GM19324 (cell line): ENCODE results near the gene PCDH12.
A peak's percentile ranks its signal among the peaks of the same experiment; 100 is the strongest.

Source experiments
- ATAC-seq: cut with Tn5 transposase; IDR thresholded peaks from one replicate; pipeline ENCODE4 v1.9.1; 2021; ENCODE audit warnings: mild to moderate bottlenecking, moderate library complexity; ENCODE audit not compliant: unreplicated experiment, low FRiP score

PCDH12 gene

DNA sequence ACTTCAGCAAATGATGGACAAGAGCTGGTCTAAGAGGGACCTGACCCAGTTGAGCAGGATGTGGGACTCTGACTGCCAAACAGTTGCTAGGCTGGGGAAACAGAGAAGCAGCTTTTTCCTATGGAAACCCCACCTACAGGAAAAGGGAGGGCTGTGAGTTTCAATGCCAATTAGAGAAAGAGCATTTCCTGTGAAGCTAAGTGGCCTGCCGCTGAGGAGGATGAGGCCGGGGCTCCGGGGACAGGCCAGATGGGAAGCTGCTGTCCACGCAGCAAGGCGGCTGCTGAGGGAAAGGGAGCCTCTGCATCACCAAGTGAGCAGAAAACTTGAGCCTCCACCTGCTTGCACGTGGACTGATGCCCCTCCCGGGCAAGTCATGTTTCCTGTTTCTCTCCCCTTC is at the start of gene PCDH12:
Gene PCDH12 (minus strand): TSS at position 90 of the 400 bp plus-strand sequence. CDS start 351 bp downstream, outside the sequence.
- ATAC-seq: no peak

DNA sequence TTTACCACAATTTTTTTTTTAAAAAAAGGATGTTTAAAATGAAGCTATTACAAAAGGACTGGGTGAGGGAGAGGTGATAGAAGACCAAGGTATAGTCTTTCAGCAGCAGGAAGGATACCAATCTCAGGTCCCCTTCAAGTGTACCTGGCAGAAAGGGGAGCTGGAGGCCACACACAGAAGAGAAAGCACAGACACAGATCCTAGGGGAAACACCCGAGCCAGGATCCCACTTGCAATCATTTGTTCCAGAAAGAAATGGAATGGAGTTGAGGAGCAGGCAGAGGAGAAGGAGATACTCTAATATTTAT is 49.2 kb upstream of the PCDH12 start:
- ATAC-seq: no peak

DNA sequence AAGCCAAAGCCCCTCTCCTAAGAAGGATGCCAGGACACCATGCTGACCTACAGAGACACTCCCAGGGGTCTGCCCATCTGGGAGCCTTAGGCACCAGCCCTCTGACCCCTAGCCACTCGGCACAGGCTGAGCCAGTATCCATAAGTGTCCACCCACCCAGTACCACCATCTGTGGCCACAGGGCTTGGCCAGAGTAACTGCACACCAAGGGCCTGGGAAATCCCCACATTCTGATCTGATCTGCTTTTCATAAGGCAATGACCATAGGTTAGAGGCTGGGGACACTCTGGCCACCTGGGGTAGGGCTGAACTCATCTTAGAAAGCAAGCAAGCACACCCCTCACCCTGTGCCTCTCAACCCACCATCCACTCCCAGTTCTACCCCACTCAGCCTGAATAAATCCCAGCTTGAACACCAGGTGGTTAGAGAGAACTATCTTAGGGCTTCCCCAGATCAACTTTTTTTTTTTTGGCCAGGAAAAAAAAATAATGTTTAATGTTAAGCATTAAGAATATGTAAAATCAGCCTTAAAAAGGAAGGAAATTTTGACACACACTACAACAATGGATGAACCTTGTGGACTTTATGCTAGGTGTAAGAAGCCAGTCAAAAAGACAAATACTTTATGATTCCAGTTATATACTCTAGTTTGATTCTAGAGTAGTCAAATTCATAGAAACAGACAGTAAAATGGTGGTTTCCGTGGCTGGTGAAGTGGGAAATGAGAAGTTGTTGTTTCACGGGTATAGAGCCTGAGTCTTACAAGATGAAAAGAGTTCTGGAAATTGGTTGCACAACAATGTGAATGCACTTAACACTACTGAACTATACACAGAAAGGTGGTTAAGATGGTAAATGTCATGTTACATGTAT is 48.6 kb upstream of the PCDH12 start:
- no peak for ATAC-seq

DNA sequence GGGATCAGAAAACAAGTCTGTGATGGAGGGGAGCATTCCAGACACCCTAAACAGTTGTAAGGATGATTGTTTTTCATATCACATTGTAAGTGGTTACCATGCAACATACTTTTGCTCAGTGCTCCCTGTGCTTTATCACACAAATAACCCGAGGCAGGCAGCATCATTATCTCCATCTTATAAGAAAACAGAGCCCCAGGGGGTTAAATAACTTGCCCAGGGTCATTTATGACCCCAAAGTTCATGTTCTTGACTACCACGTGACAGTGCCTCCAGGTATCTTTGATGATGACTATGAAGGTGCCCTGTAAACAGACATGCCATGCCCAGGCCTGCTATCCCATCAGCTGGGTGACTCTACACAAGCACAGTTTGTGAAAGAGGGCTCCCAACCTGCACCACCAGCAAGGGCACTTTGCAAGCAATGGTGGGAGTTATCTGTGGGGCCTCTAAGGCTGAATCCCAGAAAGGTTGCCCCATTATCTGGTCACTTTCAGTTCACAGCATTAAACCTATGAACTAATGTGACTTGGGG is 45.3 kb upstream of the PCDH12 start:
- no peak for ATAC-seq

DNA sequence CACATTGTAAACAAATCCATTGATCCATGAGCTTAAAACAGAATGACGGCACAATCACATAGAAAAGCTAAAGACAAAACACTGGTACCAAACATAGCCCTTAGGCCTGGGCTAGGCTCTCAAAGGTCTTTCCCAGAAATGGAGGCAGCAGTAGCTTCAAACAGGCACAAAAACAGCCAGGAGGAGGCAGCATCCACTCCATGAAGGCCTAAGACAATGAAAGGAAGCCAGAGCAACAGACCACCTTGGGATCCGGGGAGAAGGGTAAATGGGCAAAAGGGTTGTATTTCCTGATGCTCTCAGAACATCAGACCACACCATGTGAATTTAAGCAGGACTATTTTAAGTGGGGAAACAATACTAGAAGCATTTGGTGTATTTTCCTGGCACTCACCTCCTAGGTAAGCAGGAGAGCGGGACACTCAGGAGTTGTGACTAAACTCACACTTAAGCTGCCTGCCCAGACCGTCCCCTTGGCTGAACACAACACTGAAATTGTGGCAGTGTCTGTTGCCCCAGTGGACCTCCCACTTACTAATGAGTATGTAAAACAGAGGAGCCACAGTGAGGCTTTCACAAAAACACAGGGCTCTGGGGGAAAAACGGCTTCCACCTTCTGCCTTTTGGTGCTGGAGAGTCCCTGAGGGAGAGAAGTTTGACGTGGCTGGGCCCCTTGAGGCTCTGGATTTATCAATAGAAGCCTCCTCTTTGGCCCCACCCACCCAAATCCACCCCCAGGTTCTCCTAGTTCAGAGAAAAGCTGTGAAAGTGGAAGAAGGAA is 42.9 kb upstream of the PCDH12 start:
- ATAC-seq: no peak

DNA sequence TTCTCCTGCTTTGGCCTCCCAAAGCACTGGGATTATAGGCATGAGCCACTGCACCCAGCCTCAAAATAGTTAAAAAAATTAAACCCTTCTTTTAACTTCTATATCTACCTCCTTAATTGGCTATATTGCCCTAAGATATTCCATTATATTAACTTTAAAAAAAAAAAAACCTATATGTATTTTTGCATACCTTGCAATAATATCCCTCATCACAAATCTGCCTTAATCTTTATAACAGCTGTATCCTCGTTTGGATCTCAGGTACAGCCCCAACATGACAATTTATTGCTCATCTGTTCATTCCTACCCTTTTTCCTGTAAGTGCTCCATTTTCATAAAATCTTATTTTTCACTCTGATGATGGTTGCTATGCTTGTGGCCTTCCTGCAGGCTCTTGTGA is 42.2 kb upstream of the PCDH12 start:
- ATAC-seq: no peak

DNA sequence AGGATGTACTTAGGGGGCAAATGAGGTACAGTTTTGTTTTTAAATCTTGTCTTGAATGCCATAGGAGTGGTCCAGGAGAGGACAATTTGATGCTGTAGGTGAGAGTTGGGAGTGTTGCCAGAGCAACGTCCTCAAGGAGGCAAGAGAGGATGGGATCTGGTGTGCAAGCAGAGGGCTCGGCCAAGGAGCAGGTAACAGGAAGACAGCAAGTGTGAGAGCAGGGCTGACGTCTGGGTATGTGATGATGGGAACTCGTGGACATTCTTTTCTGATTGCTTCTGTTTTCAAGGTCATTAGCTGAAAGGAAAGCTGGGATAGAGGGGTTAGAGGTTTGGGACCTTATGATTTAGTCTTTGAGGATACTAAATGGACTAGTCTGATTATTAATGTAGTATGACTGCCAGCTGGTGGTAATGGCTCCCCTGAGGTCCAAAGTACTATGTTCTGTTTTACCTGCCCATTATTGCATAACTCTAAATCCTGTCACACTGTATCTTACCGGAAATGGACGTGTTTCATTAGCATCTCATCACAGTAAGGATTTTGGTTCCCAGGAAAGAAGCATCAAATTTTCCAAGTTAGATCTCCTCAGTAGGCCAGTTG is 39.5 kb upstream of the PCDH12 start:
- ATAC-seq: no peak

DNA sequence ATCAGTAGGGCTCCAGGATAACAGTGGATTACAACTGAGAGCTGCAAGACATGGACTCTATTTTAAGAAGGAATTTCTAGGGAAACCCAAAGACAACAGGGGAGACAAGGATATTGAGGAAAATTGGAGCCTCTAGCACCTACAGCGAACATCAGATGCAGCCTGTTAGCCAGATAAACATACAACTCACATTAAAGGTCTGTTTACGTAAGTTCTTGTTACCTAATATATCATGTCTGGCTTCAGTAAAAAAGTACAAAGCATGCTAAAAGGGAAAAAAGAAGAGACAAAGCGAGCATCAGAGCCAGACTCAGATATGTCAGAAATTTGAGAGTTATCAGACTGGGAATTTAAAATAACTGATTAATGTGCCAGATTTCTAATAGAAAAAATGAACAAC is 37.7 kb upstream of the PCDH12 start:
- no peak for ATAC-seq

DNA sequence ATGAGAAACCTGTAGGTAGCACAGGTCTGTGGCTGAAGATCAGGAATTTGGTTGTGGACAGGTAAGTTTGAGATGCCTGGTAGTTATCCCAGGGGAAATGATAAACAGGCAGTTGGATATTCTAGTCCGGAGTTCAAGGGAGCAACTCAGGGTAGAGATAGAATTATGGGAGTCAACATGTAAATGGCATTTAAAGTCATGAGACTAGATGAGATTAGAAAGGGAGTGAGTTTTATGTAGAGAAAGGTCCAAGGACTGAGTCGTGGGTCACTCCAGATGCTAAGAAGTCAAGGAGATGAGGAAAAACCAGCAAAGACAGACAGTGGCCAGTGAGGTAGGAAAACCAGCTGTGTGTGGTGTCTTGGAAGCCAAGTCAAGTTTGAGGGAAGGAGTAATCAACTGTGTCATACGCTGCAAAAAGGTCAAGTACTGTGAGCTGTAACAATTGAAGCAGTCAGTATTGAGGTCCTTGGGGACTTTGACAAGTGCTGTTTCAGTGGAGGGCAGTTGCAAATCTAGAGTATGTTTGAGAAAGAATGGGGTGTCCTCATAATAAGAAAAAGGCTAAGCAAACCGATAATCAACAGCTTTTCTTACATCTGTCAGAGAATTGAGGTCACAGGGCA is 36.6 kb upstream of the PCDH12 start:
- no peak for ATAC-seq

DNA sequence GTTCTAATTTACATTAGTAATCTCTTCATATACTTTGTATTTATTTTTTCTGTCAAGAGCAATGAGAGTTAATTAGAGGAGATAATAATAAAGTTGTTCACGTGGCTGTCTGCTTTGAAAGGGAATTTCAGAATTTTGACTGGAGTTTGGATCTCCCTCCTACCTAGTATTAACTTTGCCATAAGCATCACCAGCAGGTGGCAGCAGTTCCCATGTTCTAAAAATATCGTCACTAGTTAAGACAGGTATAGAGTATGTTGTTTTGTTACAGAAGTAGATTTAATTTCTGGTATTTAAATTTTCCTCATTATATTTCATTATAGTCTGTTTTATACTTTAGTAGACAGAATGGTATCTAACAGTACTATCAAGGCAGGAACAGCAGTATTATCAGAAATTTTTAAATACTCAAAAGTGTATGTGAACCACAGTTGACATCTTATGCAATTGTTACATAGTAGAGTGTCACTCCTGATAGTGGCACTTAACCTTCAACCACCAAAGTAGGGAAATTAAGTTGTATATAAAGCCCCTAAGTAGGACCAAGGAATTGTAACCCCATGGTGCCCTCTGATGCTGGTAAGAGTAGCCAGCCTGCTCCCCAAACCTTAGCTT is 34.5 kb upstream of the PCDH12 start:
- ATAC-seq: no peak

DNA sequence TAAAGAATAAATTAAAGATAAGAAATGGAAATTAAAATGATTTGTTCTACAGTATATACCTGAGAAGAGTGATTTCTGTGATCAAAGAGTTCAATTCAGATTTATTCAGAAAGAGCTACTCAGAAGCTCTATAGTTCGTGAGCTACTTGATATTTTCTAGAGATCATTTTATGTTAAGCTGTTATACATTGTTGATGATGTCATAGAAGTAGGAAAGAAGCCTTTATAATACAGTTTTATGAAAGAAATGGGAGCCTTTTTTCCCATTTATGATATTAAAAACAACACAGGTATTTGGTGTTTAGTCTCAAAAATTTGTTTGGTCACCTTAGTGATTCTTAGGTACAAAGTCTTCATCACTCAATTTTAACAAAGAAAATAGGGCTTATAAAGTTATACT is 31.7 kb upstream of the PCDH12 start:
- ATAC-seq: no peak

DNA sequence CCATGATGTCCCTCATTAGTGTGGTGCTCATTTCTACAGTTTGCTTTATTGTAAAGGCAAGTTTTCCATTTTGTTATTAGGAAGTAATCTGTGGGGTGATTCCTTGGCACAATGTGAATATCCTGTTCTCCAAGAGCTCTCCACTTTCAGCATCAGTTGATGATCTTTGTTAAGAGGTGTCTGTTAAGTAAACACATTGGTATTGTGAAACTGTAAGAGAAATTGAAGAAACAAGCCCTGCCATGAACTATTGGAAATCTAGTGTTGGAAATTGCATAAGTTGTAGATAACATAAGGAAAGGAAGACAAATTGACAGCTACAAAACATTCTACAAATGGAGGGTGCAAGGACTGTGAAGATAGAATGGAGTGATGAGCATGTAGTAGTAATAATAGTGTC is 28.1 kb upstream of the PCDH12 start:
- ATAC-seq: no peak

DNA sequence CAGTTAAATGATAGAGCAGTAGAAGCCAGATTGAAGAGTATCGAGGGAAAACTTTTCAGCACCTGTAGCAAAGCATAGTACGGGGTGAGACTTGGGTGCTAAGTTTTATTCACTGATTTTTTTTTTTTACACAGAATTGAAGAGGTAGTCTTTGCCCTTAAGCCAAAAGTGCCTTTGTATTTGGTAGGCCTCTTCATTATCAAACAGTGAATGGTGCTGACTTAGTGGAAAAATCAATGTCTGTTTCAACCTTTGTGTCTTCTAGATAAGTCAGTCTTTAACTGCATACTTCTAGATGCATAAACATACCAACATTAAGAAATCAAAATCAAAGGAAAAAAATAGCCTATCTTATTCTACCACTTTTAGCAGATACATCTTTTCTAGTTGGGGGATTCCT is 24.6 kb upstream of the PCDH12 start:
- no peak for ATAC-seq

DNA sequence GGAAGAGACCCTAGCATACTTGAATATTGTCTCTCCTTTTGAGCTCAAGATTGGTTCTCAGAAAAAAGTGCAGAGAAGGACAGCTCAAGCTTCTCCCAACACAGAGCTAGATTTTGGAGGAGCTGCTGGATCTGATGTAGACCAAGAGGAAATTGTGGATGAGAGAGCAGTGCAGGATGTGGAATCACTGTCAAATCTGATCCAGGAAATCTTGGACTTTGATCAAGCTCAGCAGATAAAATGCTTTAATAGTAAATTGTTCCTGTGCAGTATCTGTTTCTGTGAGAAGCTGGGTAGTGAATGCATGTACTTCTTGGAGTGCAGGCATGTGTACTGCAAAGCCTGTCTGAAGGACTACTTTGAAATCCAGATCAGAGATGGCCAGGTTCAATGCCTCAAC is 20.4 kb upstream of the PCDH12 start:
- no peak for ATAC-seq

DNA sequence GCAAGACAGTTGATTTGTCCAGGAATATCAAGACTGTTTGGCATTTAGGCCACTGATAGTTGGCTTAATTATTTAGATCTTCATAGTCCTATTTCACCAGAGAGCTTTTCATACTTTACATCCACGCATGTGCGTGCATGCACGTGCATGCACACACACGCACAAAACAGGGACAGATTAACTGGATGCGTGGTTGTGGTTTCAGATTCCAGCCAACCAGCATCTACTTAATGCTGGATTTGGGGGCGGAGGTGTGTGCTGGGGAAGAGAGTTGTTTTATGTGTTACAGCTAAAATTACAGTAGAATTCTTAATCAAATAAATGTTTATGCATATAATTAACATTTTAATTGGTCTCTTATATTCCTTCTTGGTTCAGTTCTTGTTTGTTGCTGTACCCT is 18.2 kb upstream of the PCDH12 start:
- no peak for ATAC-seq

DNA sequence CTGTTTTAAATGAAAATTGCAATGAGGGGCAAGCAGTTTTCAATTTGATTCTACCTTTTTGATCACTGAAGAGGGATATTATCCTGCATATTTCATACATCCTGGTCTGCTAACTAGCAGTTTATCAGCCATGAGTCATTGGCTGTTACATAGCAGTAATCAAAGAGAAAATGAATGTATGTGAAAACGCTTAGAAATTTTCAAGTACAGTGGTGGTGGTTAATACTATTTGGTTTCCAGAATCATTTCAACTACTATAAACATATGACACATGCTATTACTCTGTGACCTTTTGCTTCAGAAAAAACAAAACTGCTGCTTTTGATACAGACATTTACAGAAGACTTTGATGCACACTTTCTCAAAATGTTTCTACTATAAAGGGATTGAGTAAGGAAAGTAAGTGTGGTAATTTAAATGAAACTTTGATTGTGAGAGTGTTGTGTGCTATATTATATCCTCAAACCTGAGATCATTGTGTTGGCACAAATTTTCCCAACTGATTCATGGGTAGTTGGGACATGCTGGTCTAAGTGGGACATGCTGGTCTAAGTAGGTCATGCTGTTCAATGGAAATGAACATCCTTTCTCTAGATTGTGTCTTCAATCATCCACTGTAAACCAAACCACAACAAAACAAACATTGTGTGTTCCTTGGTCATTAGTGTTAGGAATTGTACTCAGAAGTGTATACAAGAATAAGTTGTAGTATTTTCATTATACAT is 16.0 kb upstream of the PCDH12 start:
- no peak for ATAC-seq

DNA sequence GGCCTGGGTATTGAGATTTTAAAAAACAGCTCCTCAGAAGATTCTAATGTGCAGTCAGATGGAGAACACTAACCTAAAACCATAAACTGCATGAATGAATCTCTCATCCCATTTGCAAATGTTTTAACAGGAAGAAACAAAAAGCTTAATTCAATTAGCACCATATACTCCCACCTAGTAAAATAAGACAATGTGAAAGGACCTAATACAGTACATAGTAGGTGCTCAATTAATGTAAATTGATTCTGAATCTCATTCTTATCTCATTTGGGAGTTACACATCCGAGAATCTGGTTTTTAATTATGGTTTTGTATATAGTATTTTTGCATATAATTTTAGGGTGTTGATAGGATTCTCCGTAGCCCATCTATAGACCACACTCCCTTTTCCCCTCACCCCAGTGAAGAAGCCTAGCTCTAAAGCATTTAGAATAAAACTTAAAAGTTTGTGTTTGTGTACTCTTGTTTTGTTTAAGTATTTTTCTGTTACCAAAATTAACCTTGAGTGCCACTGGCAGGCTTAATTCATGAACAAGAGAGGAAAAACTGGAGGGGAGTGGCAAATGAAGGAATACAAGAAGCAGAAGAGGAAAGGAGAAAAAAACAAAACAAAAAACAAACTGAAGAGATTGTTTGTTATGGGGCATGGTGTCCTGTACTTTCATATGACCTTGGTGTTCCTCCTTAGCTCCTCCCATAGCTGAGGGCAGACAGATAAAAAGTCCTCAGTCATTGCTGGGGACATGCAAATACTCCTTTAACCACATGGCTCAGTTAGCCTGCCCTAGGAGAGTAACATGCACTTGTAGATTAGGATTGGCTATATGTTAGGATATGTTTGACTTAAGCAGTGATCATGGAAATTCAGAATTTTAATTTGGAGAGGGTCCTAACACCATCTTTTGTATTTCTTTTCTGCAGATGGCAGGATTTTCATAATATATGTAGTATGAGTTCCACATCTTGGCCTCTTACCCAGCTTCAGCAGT is 12.1 kb upstream of the PCDH12 start:
- ATAC-seq: peak; percentile 46

DNA sequence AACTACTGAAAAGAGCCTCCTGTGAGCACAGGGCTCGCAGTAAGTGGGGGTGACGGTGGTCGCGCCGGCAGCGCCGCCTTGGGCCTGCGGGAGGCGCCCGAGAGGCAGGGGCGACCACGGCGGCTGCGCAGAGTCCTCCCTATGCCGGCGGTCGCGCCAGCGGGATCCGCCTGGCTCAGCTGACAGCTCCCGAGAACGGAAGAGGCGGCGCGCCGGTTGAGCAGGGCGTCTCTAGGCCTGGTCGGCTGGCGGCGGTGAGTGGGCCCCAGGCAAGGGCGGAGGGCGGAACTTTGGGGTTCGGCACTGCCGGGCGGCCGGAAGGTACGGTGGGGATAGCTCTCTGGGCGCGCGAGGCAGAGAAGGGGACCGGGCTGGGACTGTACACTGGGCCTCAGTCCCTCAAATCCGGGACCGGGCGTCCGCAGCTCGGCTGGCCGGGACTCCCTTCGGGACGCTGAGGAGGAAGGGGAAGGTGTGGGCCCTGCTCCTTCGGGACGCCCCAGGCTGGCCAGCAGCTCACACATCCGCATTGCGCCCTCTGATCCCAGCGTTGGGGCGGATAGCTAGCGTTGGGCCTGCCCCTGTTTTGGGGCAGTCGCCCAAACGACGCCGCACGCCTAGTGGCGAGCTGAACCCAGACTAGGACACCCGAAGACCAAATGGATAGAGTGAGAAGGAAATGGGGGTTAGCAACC is 11.1 kb upstream of the PCDH12 start, which contains the start of gene RNF14:
Gene RNF14 (plus strand): TSS at position 192 of the 695 bp plus-strand sequence. CDS start 4,484 bp downstream, outside the sequence.
- ATAC-seq: peak; percentile 97
